GM18520 (cell line): ENCODE results near the gene BRD4.
"Not testable (repeated sequence)": the region's sequence is repeated elsewhere in the genome, so short reads cannot be mapped to it uniquely, and the experiment has no call there.

Experiments used
- ATAC-seq: cut with Tn5 transposase; IDR thresholded peaks from one replicate; pipeline ENCODE4 v1.9.1; 2021; ENCODE audit not compliant: unreplicated experiment

BRD4 gene

DNA sequence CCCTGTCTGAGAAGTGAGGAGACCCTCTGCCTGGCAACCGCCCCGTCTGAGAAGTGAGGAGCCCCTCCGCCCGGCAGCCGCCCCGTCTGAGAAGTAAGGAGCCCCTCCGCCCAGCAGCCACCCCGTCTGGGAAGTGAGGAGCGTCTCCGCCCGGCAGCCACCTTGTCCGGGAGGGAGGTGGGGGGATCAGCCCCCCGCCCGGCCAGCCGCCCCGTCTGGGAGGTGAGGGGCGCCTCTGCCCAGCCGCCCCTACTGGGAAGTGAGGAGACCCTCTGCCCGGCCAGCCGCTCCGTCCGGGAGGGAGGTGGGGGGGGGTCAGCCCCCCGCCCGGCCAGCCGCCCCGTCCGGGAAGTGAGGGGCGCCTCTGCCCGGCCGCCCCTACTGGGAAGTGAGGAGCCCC, 30.7 kb upstream of the BRD4 start:
- ATAC-seq: not testable (repeated sequence)

GRCh38 chr19:15360015-15360414, 27.7 kb upstream of the BRD4 start:
- ATAC-seq: not testable (repeated sequence)

DNA sequence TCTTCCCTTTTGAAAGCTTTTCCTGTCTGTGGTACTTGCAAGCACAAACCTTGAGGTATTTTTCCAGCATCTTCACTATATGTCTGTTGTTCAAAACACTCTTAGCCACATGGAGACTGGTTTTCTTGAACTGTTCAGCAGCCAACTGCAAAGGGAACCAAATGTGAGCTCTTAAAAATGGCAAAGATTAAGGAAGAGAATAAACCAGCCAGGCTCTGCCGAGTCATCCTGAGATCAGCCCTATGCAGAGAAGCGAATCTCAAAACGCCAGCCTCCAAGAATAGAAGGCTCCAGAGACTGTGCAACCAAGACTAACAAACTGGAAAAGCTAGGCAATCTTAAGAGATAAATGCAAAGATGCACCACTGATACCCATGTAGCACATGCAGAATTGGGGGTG, 26.6 kb upstream of the BRD4 start:
- no peak for ATAC-seq

DNA sequence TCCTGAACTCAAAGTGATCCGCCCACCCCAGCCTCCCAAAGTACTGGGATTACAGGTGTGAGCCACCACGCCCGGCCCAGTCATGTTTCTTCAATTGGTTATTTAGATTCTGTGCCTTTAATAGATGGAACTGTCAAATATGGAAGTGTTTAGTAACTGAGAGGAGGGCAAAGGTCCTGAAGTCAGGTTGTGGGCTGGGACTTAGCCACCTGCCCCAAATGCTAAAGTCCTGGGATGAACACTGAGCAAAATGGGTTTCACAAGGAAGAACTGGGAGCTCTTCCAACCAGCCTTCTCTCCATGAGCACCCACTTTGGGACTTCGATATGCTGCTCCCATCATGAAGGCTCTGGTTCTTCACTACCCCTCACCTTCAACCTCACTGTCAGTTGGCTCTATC, 25.6 kb upstream of the BRD4 start:
- ATAC-seq: no peak

- no peak for ATAC-seq
Measured at GRCh38 chr19:15354566-15355296, 22.4 kb upstream of the BRD4 start.

GRCh38 chr19:15353908-15354307, 21.6 kb upstream of the BRD4 start:
- no peak for ATAC-seq

- not testable (repeated sequence) for ATAC-seq
Measured at GRCh38 chr19:15352535-15352934, 20.2 kb upstream of the BRD4 start.

GRCh38 chr19:15341328-15341727, 9.0 kb upstream of the BRD4 start:
- not testable (repeated sequence) for ATAC-seq

- ATAC-seq: no peak
Measured at GRCh38 chr19:15340086-15340485, 7.7 kb upstream of the BRD4 start.

DNA sequence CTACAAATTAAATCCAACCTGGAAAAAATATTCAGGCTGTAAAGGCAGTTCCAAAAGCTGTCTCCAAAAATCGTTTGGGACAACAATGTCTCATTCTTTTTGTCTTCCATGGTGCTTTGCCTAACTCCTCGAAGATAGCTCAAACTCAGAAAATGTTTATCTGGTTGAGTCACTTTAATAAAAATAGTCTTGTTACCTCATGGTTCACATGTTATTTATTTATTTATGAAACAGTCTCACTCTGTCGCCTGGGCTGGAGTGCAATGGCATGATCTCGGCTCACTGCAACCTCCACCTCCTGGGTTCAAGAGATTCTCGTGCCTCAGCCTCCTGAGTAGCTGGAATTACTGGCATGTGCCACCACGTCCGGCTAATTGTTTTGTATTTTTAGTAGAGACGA, 4.9 kb upstream of the BRD4 start:
- ATAC-seq: no peak

GRCh38 chr19:15335992-15336391, 3.7 kb upstream of the BRD4 start:
- ATAC-seq: not testable (repeated sequence)

DNA sequence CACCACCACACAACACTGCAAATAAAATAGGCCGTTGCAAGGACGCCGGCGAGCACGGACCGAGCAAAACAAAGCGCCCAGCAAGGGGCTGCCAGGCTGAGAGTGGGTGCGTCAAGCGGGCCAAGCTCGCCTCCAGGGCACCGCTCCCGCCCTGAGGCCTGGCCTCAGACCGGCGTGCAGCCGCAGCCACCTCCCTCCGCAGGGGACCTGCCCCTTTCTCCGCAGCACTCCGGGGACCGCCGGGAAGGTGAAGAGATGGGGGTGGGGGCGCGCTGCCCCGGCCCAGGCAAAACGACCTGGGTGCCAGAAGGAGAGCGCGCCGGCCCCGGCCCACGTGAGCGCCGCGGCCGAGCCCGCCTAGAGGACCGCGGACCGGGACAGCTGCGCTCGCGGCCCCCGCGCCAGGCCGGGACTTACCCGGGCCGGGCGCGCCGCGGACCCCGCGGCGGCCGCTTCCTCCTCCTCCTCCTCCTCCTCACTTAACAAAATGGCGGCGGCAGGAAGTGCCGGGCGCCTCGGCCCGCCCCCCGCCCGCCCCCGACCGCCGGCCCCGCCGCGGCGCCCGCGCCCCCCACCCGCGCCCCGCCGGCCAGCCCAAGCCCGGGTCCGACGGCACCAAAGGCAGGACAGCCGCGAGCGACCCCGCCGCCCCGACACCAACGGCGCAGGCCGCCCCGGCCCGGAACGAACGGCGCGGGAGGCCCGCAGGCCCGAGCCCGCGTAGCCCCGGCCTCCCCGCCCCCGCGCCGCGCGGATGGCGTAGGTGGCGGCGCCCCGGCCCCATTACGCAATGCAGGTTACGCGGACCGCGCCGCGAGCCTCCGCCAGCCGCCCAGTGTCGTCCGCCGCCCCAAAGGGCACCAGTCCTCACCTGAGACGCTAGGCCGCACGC, 674 bp downstream of the BRD4 start:
- peak; percentile 24 for ATAC-seq

GRCh38 chr19:15330801-15331418, 1.4 kb downstream of the BRD4 start:
- no peak for ATAC-seq

GRCh38 chr19:15328312-15328711, 4.0 kb downstream of the BRD4 start:
- no peak for ATAC-seq

GRCh38 chr19:15324791-15325519, 7.4 kb downstream of the BRD4 start:
- ATAC-seq: no peak

DNA sequence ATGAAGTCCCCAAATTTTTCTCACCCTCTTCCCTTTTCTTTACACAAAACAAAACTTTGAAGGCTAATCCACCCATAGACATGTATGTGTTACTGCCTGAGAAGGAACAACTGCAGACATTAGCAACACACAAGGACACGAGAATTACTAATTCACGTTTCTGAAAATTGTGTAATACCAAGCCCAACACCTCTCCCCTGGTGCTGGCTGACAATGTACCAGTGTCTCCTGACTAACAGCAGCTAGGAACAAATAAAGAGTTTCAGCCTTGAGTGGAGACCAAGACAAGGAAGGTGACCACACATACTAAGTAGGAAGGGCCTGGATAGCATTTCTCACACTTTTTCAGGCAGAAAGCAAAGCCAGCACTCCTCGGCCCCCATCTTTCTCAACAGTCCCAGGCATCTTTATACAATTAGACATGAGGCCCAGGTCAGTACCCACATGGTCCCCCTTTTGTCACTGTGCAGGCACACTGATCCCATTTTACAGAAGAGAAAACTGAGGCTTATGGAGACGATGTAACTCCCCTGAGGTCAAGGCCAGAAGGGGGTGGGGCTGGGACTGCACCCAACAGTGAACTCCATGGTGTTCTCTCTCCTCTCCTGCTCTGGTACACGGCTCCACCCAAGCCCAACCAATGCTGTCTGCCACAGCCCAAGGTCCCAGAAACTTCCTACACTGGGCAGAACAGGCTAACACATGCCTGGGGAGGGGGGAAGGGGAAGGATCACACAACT, 8.7 kb downstream of the BRD4 start:
- no peak for ATAC-seq

- no peak for ATAC-seq
Measured at GRCh38 chr19:15321739-15322138, 10.6 kb downstream of the BRD4 start.

- no peak for ATAC-seq
Measured at GRCh38 chr19:15320116-15320515, 12.2 kb downstream of the BRD4 start.

DNA sequence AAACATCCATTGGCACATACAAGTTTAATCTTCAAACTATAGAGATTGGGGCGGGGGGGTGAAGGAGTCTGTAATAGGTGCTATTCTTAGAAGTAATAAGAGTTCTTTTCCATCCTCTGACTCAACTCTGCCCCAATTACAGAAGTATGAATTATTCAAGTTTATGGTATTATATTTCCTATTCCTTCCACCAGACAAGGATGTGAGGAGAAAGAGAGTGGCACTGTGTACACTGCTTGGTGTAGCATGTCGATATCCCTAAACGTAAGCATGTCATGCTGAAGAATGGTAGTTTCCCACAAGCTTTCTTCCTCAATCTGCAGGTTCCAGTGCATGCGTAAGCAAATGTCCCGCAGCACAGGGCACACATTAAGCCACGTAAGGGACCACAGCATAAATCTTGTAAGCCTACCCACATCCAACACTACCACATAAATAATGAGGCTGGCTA, 14.1 kb downstream of the BRD4 start:
- no peak for ATAC-seq

DNA sequence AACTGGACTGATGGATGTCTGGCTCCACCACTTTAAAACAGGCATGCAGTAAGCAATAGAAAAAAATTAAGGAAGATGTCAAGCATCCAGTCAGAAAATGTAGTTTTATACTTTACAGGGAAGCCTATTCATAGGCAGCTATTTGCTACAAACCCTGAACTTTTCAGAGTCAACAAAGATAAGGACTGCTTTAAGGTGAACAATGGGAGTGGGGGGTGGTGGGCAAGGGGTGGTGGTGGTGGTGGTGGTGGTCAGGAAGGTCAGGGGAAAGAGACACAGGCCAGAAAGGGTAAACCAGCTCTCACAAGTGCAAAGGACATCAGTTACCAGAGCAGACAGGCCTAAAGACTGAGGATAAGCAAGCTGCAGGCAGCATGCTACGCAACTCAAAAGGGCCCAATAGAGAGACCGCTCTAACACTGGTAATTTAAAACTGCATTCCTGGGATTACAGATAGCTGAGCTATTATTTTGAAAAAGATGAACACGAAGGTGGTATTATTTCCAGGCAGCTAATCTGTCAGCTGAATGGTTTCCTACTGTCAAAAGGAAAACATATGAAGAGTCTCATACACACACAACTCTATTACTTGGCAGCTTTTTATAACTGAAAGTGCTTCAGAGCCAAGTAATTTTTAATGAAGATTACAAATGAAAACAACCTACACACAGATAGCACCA, 14.8 kb downstream of the BRD4 start:
- no peak for ATAC-seq
